Lower lobe of right lung (tissue), 2 donors: ENCODE data around the gene AGPAT1. TPM values are rescaled to one million over a fixed set of nuclear protein-coding genes. Genes with fewer than 3 reads are reported as not detected.

ENCODE experiments used
- ATAC-seq, 2 donors: fragments of 200-7000 bp; cut with Tn5 transposase; one replicate each; pipeline ENCODE4 v1.9.1; 2020 to 2022; ENCODE audit warnings: mild to moderate bottlenecking in 2 of 2, moderate library complexity in 2 of 2
- DNase-seq: peaks from one replicate; pipeline ENCODE4 v3.0.0-alpha.2; 2020
- H3K27ac ChIP-seq: fragments of 200-600 bp; one replicate; pipeline ENCODE4 v1.8.0; 2022
- H3K27me3 ChIP-seq: fragments of 200-600 bp; one replicate; pipeline ENCODE4 v1.8.0; 2022; ENCODE audit warnings: low read depth
- H3K36me3 ChIP-seq: fragments of 200-600 bp; one replicate; pipeline ENCODE4 v1.8.0; 2022; ENCODE audit warnings: mild to moderate bottlenecking
- H3K4me1 ChIP-seq: fragments of 200-600 bp; one replicate; pipeline ENCODE4 v1.8.0; 2022
- H3K4me3 ChIP-seq: fragments of 200-600 bp; one replicate; pipeline ENCODE4 v1.8.0; 2022; ENCODE audit warnings: mild to moderate bottlenecking
- H3K9me3 ChIP-seq: fragments of 200-600 bp; one replicate; pipeline ENCODE4 v1.8.0; 2022
- intact Hi-C: fragments of 100-400 bp; cut with DNase I; formaldehyde crosslinking; loops from one replicate; pipeline ENCODE4 v1.11.0; 2022
- total RNA-seq: library from RNA; stranded (reverse); fragmentation: NEBNext Ultra II Directional; extraction: Animal tissue kit (Norgen Biotek cat#: 25700); gene quantifications from one replicate; pipeline ENCODE4 v1.2.1, GENCODE V29; 2021
- TF ChIP-seq, protein P1 (sequence below): fragments of 200-600 bp; IDR thresholded peaks from one replicate; pipeline ENCODE4 v1.8.0; 2022; ENCODE audit warnings: antibody characterized with exemption, mild to moderate bottlenecking
- donor health status: DM: no; HTN: yes; CAD: no; lungs with severe emphysema.

The AGPAT1 gene
- total RNA-seq, 1 donor from 2014 or later: 51.2 TPM

DNA sequence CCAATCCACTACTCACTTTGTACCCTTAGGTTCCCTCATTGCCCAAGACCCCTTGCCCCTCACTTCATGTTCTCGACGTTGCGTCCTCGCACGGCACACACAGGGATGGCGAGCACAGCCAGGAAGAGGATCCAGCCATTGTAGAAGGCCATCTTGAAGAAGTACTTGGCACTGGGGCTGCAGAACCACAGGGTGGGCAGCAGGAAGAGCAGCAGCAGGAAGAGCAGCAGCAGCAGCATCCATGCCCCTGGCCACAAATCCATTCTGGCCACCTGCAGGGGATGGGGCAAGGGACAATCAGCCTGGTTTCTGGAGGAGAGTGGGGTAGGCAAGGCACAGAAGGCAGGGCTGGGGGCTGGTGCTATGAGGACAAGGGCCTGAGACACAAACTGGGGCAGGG lies 4.7 kb downstream of the AGPAT1 start:
- no peak overlapping the region for H3K27ac ChIP-seq
- no peak overlapping the region for H3K4me3 ChIP-seq
- intact Hi-C loops: no loop called here
- DNase-seq: no peak
- no peaks in the 10 kb centered on the region for H3K9me3 ChIP-seq
- peaks cover 46% of the 10 kb centered on the region for H3K36me3 ChIP-seq
- ATAC-seq: no peak
- H3K27me3 ChIP-seq: no peaks in the 10 kb centered on the region
- TF ChIP-seq, protein P1, sequence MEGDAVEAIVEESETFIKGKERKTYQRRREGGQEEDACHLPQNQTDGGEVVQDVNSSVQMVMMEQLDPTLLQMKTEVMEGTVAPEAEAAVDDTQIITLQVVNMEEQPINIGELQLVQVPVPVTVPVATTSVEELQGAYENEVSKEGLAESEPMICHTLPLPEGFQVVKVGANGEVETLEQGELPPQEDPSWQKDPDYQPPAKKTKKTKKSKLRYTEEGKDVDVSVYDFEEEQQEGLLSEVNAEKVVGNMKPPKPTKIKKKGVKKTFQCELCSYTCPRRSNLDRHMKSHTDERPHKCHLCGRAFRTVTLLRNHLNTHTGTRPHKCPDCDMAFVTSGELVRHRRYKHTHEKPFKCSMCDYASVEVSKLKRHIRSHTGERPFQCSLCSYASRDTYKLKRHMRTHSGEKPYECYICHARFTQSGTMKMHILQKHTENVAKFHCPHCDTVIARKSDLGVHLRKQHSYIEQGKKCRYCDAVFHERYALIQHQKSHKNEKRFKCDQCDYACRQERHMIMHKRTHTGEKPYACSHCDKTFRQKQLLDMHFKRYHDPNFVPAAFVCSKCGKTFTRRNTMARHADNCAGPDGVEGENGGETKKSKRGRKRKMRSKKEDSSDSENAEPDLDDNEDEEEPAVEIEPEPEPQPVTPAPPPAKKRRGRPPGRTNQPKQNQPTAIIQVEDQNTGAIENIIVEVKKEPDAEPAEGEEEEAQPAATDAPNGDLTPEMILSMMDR: no peak
- H3K4me1 ChIP-seq: peaks cover 18% of the 10 kb centered on the region

DNA sequence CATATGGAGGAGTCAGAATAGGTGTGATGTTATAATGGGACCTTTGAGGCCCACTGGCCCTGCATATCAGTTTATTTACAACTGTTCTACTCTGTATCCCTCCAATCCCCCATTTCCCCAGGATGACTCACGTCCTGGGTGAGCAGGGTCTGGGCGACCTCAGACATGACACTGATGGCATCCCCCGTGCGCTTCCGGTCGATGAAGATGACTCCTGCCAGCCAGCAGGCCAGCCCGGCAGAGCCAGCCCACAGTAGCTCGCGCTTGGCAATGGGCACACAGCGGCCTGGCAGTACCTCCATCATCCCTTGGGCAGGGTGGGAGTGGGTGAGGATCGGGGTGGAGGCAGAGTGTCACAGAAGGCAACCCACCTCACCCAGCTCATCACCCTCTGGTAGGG lies 5.6 kb downstream of the AGPAT1 start:
- ATAC-seq (no peak), DNase-seq (no peak)
- H3K36me3 ChIP-seq: peaks cover 53% of the 10 kb centered on the region
- no peak overlapping the region for H3K27ac ChIP-seq
- H3K4me3 ChIP-seq: no peak overlapping the region
- no peaks in the 10 kb centered on the region for H3K27me3 ChIP-seq
- no peaks in the 10 kb centered on the region for H3K9me3 ChIP-seq
- H3K4me1 ChIP-seq: peaks cover 14% of the 10 kb centered on the region
- TF ChIP-seq, protein P1: no peak
- intact Hi-C loops: no loop called here

DNA sequence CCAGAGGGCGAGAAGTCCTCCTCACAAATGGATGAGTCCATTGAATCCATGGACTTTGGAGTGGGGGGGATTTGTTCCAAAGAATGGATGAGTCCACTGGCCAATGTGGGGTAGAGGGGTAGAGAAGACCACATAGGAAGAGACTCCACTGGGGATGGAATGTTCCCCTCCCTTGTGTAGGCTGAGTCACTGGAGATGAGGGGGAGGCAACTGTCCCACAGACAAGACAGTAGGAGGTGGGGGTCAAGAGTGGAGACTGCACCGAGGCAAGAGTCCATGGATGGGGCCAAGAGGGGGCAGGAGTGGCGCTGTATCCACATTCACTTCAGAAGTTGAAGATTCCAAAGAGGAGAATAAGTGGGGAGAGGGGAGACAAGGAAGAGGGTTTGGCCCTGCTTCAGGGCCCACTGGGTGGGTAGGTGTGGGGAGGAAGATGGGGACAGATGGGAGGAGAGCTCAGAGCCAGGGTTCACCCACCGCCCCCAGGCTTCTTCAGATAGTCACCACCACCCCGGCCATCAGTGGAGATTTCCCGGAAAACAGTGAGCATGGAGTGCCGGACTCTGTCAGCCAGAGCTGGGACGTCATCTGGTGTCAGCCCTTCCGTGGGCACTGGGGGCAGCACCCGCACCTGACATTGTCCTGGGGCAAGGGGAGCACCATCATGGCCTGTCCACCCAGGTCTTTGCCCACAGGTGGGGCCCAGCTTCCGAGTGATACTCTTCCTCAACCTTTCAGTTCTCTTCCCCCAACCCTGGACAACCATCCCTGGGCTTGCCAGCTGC lies 6.9 kb downstream of the AGPAT1 start:
- ATAC-seq: no peak
- no peak for DNase-seq
- peaks cover 53% of the 10 kb centered on the region for H3K36me3 ChIP-seq

DNA sequence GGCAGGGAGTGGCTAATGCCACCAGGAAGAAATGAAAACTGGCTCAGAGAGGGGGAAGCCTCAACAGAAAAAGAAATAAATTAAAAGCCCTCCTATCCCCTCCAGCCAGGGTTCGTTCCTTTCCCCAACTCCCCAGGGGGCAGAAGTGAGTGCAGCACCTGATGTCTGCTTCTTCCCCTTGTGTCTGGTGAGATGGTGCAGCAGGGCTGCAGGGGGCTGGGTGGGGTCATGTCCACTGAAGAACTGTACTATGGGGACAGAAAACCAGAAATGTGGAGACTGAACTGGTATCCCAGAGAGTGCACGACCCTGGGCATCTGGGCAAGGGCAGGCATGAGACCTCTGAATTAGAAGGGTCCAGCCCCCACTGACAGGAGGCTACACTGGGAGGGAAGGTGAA lies 7.5 kb downstream of the AGPAT1 start:
- Histone ChIP-seq H3K36me3 (peaks cover 53% of the 10 kb centered on the region), H3K4me3 (no peak overlapping the region)

More for the DNA sequence above, 6.9 kb downstream of the AGPAT1 start:
- Histone ChIP-seq H3K9me3 (no peaks in the 10 kb centered on the region), H3K4me1 (peaks cover 3% of the 10 kb centered on the region), H3K27ac (no peak overlapping the region), H3K27me3 (no peaks in the 10 kb centered on the region), H3K4me3 (no peak overlapping the region)
- TF ChIP-seq, protein P1: no peak
- intact Hi-C loops: no loop called here

DNA sequence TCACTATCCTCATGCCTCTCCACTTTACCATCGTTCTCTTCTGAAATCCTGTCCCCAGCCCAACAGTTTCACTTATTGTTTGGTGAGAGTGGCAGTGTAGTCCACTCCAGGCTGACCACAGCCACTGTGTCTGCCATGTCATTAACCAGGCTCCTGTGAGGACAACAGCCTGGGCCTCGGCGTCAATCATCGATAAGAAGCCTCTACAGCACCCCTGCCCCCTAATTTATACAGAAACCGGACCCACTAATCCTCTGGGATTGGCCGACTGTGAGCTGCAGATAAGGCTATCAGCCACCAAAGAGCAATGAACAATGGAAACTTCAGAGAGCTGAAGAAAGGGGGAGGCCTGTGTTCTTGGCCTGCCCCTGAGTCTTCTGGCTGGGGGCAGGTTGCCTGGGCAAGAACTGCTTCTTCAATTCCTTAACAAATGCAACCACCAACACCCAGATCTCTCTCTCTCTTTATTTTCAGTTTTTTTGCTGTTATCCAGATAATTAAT lies 8.1 kb downstream of the AGPAT1 start:
- no peak for DNase-seq
- TF ChIP-seq, protein P1: no peak
- no peak for ATAC-seq
- no peaks in the 10 kb centered on the region for H3K4me1 ChIP-seq
- no peaks in the 10 kb centered on the region for H3K27me3 ChIP-seq
- intact Hi-C loops: no loop called here
- no peak overlapping the region for H3K4me3 ChIP-seq
- no peaks in the 10 kb centered on the region for H3K9me3 ChIP-seq
- peaks cover 53% of the 10 kb centered on the region for H3K36me3 ChIP-seq
- no peak overlapping the region for H3K27ac ChIP-seq

More for the DNA sequence above, 7.5 kb downstream of the AGPAT1 start:
- Histone ChIP-seq H3K9me3 (no peaks in the 10 kb centered on the region), H3K27ac (no peak overlapping the region), H3K4me1 (peaks cover under 1% of the 10 kb centered on the region), H3K27me3 (no peaks in the 10 kb centered on the region)
- TF ChIP-seq, protein P1: no peak
- no peak for ATAC-seq
- intact Hi-C loops: no loop called here
- no peak for DNase-seq
